HL-60 (cell line): ENCODE measurements around the gene DUSP22.

Source experiments
- DNase-seq, 2 experiments: peaks; one replicate each; pipeline ENCODE4 v3.0.0-alpha.2; 2010 to 2020; ENCODE audit warnings: low read depth in 1 of 2, low spot score in 1 of 2
- H3K27ac ChIP-seq: fragments of 250-450 bp; sonication (Bioruptor Pico); replicated peaks from 2 replicates; pipeline ENCODE4 v1.5.1; 2020; ENCODE audit warnings: mild to moderate bottlenecking, moderate library complexity
- H3K27me3 ChIP-seq: fragments of 250-450 bp; sonication (Bioruptor Pico); 2 replicates; pipeline ENCODE4 v1.5.1; 2021; ENCODE audit warnings: mild to moderate bottlenecking, moderate library complexity; ENCODE audit not compliant: insufficient read depth, poor library complexity, severe bottlenecking
- H3K4me3 ChIP-seq: replicated peaks from 2 replicates; pipeline ENCODE4 v1.5.1; 2011; ENCODE audit warnings: mild to moderate bottlenecking, control low read depth, low read length; ENCODE audit not compliant: insufficient read depth
- CTCF ChIP-seq: IDR thresholded peaks from one replicate; pipeline ENCODE4 v1.5.1; 2011; ENCODE audit warnings: low read length, control low read depth, inconsistent platforms; ENCODE audit not compliant: insufficient read depth
- GABPA ChIP-seq: IDR thresholded peaks from 2 replicates; pipeline ENCODE4 v1.6.1; 2012; ENCODE audit warnings: low read depth
- POLR2AphosphoS5 ChIP-seq: IDR thresholded peaks from 2 replicates; pipeline ENCODE4 v1.6.1; 2012; ENCODE audit warnings: low read depth
- REST ChIP-seq: IDR thresholded peaks from 2 replicates; pipeline ENCODE4 v1.6.1; 2012; ENCODE audit warnings: low read depth; ENCODE audit not compliant: insufficient replicate concordance
- SPI1 ChIP-seq: IDR thresholded peaks from 2 replicates; pipeline ENCODE4 v1.6.1; 2012; ENCODE audit warnings: low read depth, mild to moderate bottlenecking, borderline replicate concordance

The DUSP22 gene

GRCh38 chr6:359261-360035 lies 67.2 kb downstream of the DUSP22 start:
- no peaks in the 10 kb centered on the region for H3K27me3 ChIP-seq
- TF ChIP-seq POLR2AphosphoS5 (no peak), SPI1 (no peak), CTCF (no peak), GABPA (no peak), REST (no peak)
- H3K4me3 ChIP-seq, result no peak overlapping the region

GRCh38 chr6:360349-360748 lies 68.1 kb downstream of the DUSP22 start:
- no peak for TF ChIP-seq GABPA
- no peak for TF ChIP-seq POLR2AphosphoS5
- no peak for TF ChIP-seq REST
- no peak for TF ChIP-seq CTCF
- TF ChIP-seq SPI1, result no peak
- Histone ChIP-seq H3K27me3 (no peaks in the 10 kb centered on the region), H3K27ac (no peak overlapping the region), H3K4me3 (no peak overlapping the region)
- DNase-seq, result no peak

More at GRCh38 chr6:359261-360035, 67.2 kb downstream of the DUSP22 start:
- no peak overlapping the region for H3K27ac ChIP-seq
- no peak for DNase-seq

- Histone ChIP-seq H3K27ac (no peak overlapping the region), H3K27me3 (no peaks in the 10 kb centered on the region), H3K4me3 (no peak overlapping the region)
- peak in 1 of 2 experiments; percentile 33 for DNase-seq
- TF ChIP-seq REST (no peak), GABPA (no peak), SPI1 (no peak), POLR2AphosphoS5 (no peak), CTCF (no peak)
Observed at GRCh38 chr6:360764-361373, 68.6 kb downstream of the DUSP22 start.
